GM19025 (cell line): ENCODE measurements around the gene AKT3.
A peak's percentile ranks its signal among the peaks of the same experiment; 100 is the strongest.
"Not testable (repeated sequence)": the region's sequence is repeated elsewhere in the genome, so short reads cannot be mapped to it uniquely, and the experiment has no call there.

Experiments
- ATAC-seq: cut with Tn5 transposase; IDR thresholded peaks from one replicate; pipeline ENCODE4 v1.9.1; 2021; ENCODE audit warnings: mild to moderate bottlenecking, low read depth, moderate library complexity; ENCODE audit not compliant: unreplicated experiment

AKT3 gene

GRCh38 chr1:243850202-243850451, at the start of gene AKT3:
AKT3 (minus strand) TSS chr1:243850243; CDS start chr1:243843170, 7,073 bp downstream.
- peak; percentile 59 for ATAC-seq

GRCh38 chr1:243898278-243898677, 48.2 kb upstream of the AKT3 start:
- no peak for ATAC-seq

GRCh38 chr1:243896313-243896712, 46.3 kb upstream of the AKT3 start:
- ATAC-seq: no peak

GRCh38 chr1:243892456-243892855, 42.4 kb upstream of the AKT3 start:
- ATAC-seq: no peak

GRCh38 chr1:243890576-243890975, 40.5 kb upstream of the AKT3 start:
- no peak for ATAC-seq

GRCh38 chr1:243885806-243886205, 35.8 kb upstream of the AKT3 start:
- no peak for ATAC-seq

- ATAC-seq: no peak
These were observed 34.6 kb upstream of the AKT3 start for GRCh38 chr1:243884603-243885002.

- ATAC-seq: no peak
These were observed 33.5 kb upstream of the AKT3 start for GRCh38 chr1:243883551-243883950.

- ATAC-seq: no peak
These were observed 32.2 kb upstream of the AKT3 start for GRCh38 chr1:243882276-243882675.

- ATAC-seq: not testable (repeated sequence)
These were observed 27.0 kb upstream of the AKT3 start for GRCh38 chr1:243877058-243877457.

GRCh38 chr1:243855616-243856318, 5.7 kb upstream of the AKT3 start:
- ATAC-seq: no peak

GRCh38 chr1:243851765-243852164, 1.7 kb upstream of the AKT3 start:
- ATAC-seq: no peak

GRCh38 chr1:243851257-243851756, 1.3 kb upstream of the AKT3 start:
- ATAC-seq: no peak

- peak; percentile 35 for ATAC-seq
These were observed 611 bp upstream of the AKT3 start for GRCh38 chr1:243850452-243851256.

GRCh38 chr1:243849421-243850201, 432 bp downstream of the AKT3 start:
- peak; percentile 18 for ATAC-seq

GRCh38 chr1:243848858-243849420, 1.1 kb downstream of the AKT3 start:
- no peak for ATAC-seq

GRCh38 chr1:243848165-243848857, 1.7 kb downstream of the AKT3 start:
- no peak for ATAC-seq

GRCh38 chr1:243846761-243847160, 3.3 kb downstream of the AKT3 start:
- no peak for ATAC-seq

- no peak for ATAC-seq
These were observed 4.2 kb downstream of the AKT3 start for GRCh38 chr1:243845888-243846287.

- no peak for ATAC-seq
These were observed 5.9 kb downstream of the AKT3 start for GRCh38 chr1:243844186-243844585.
